Stimulated activated naive B cell treated with anti-CD40 and anti-IgM and Interleukin-4, amounts not matched to agents 10 μg/mL and 1 μg/mL and 100 μg/mL, for 72 hours (primary cell): ENCODE results near the gene MAPT.

ENCODE experiments used
- ATAC-seq, 2 donors: fragments of 150-1000 bp; cut with Tn5 transposase; replicated peaks; 2 replicates each; pipeline ENCODE4 v1.10.0; 2021; ENCODE audit warnings: moderate library complexity in 1 of 2
- DNase-seq: peaks from one replicate; pipeline ENCODE4 v3.0.0; 2021
- H3K27ac Mint-ChIP-seq: one replicate; pipeline ENCODE4 v1.8.0; 2022; ENCODE audit warnings: mild to moderate bottlenecking, mixed read lengths
- H3K27me3 Mint-ChIP-seq, 2 donors: one replicate each; pipeline ENCODE4 v1.8.0; 2022; ENCODE audit warnings: mixed read lengths in 2 of 2
- H3K36me3 Mint-ChIP-seq, 2 donors: one replicate each; pipeline ENCODE4 v1.8.0; 2022; ENCODE audit warnings: mixed read lengths in 2 of 2, mild to moderate bottlenecking in 1 of 2
- H3K4me1 Mint-ChIP-seq, 2 donors: one replicate each; pipeline ENCODE4 v1.8.0; 2022; ENCODE audit warnings: mixed read lengths in 2 of 2, mild to moderate bottlenecking in 1 of 2
- H3K4me3 Mint-ChIP-seq, 2 donors: one replicate each; pipeline ENCODE4 v1.8.0; 2022; ENCODE audit warnings: mild to moderate bottlenecking in 2 of 2, mixed read lengths in 2 of 2, moderate library complexity in 1 of 2
- H3K9me3 Mint-ChIP-seq, 2 donors: one replicate each; pipeline ENCODE4 v1.8.0; 2022; ENCODE audit warnings: mixed read lengths in 2 of 2, mild to moderate bottlenecking in 1 of 2

Gene MAPT

DNA sequence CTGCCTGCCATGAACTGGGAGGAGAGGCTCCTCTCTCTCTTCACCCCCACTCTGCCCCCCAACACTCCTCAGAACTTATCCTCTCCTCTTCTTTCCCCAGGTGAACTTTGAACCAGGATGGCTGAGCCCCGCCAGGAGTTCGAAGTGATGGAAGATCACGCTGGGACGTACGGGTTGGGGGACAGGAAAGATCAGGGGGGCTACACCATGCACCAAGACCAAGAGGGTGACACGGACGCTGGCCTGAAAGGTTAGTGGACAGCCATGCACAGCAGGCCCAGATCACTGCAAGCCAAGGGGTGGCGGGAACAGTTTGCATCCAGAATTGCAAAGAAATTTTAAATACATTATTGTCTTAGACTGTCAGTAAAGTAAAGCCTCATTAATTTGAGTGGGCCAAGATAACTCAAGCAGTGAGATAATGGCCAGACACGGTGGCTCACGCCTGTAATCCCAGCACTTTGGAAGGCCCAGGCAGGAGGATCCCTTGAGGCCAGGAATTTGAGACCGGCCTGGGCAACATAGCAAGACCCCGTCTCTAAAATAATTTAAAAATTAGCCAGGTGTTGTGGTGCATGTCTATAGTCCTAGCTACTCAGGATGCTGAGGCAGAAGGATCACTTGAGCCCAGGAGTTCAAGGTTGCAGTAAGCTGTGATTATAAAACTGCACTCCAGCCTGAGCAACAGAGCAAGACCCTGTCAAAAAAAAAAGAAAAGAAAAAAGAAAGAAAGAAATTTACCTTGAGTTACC, 68.0 kb downstream of the MAPT start:
- Mint-ChIP-seq H3K4me1 (no peaks in the 10 kb centered on the region), H3K27ac (no peak overlapping the region), H3K9me3 (no peaks in the 10 kb centered on the region), H3K4me3 (no peak overlapping the region), H3K36me3 (no peaks in the 10 kb centered on the region), H3K27me3 (peaks cover 23 to 29% of the 10 kb centered on the region in 2 donors)
- ATAC-seq = no peak
- DNase-seq = no peak

DNA sequence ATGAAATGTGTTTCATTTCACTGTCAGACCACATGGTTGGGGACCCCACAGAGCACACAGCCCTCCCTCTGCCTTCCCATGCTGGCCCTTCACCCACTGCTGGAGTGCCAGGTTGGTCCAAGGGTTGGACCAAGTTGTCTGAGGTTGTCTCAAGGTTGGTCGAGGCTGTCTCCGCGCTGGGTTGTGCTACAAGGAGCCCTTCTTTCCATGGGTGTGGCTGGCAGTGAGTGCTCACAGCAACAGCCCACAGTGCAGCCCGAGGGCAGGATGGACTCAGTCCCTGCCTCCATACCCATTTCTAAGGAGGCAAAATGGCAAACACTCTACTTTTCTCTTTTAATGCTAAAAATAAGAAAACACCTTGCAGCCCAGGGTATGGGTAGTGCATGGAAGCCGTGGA, 68.9 kb downstream of the MAPT start:
- Mint-ChIP-seq H3K27ac (no peak overlapping the region), H3K9me3 (no peaks in the 10 kb centered on the region), H3K27me3 (peaks cover 30 to 33% of the 10 kb centered on the region in 2 donors), H3K4me3 (no peak overlapping the region), H3K4me1 (no peaks in the 10 kb centered on the region), H3K36me3 (no peaks in the 10 kb centered on the region)
- no peak for DNase-seq
- no peak for ATAC-seq

DNA sequence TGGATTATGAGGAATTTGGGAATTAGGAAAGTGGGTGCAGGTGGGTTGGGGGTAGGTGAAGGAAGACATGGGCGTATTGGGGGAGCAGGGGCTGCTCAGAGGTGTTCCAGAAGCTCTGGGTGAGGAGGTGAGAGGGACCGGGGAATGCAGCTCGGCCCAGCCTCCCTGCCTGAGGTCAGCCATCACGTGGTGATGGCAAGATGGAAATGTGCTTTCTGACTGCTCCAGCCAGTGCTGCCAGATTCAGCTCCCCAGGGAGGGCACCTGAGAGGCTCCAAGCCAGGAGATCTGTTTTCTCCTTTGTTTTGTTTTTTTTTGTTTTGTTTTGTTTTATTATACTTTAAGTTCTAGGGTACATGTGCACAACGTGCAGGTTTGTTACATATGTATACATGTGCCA, 69.5 kb downstream of the MAPT start:
- H3K27me3 Mint-ChIP-seq = peaks cover 30 to 35% of the 10 kb centered on the region in 2 donors
- H3K27ac Mint-ChIP-seq = no peak overlapping the region
- no peaks in the 10 kb centered on the region for H3K9me3 Mint-ChIP-seq
- no peaks in the 10 kb centered on the region for H3K4me1 Mint-ChIP-seq
- no peak for ATAC-seq
- no peak overlapping the region for H3K4me3 Mint-ChIP-seq
- H3K36me3 Mint-ChIP-seq = no peaks in the 10 kb centered on the region
- no peak for DNase-seq

DNA sequence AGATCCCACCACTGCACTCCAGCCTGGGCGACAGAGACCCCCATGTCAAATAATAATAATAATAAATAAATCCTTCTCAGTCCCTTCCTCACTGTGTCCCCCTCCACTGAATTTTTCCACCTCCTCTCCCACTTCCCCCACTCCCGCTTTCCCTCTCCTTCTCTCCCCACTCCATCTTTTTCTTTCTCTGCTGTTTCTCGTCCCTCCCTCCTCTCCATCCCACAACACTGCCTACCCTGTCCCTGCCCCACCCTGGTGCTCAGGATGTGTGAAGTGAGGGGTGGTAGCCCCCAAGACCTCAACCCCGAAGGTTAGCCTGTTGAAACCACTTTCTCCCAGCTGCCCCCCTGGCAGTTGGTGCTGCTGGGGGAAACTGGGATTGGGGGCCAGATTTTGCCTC, 70.3 kb downstream of the MAPT start:
- Mint-ChIP-seq H3K36me3 (no peaks in the 10 kb centered on the region), H3K4me1 (no peaks in the 10 kb centered on the region), H3K27ac (no peak overlapping the region), H3K27me3 (peaks cover 33 to 42% of the 10 kb centered on the region in 2 donors), H3K9me3 (peaks cover under 1 to 2% of the 10 kb centered on the region in 2 donors), H3K4me3 (no peak overlapping the region)
- DNase-seq (no peak), ATAC-seq (no peak)

DNA sequence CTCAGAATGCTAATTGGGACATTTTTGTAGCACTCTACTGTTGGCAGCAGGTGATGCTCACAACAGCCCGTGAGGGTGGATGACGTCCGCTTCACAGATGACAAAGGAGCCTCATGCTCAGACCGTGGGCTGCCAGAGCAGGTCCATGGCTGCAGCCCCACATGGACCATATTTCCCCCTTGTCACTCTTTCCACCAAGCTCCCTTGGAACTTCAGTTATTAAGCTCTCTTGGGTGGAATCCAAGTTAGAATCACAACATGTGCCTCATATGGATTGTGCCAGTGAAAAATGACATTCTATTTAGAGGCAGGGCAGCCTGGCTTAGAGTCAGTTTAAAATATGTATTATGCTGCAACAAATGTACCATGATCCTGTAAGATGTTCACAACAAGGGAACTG, 71.5 kb downstream of the MAPT start:
- H3K4me1 Mint-ChIP-seq = no peaks in the 10 kb centered on the region
- H3K27ac Mint-ChIP-seq = no peak overlapping the region
- no peak for ATAC-seq
- no peak overlapping the region for H3K4me3 Mint-ChIP-seq
- DNase-seq = no peak
- peaks cover 4% of the 10 kb centered on the region in 2 donors for H3K9me3 Mint-ChIP-seq
- peaks cover 42 to 51% of the 10 kb centered on the region in 2 donors for H3K27me3 Mint-ChIP-seq
- no peaks in the 10 kb centered on the region for H3K36me3 Mint-ChIP-seq

DNA sequence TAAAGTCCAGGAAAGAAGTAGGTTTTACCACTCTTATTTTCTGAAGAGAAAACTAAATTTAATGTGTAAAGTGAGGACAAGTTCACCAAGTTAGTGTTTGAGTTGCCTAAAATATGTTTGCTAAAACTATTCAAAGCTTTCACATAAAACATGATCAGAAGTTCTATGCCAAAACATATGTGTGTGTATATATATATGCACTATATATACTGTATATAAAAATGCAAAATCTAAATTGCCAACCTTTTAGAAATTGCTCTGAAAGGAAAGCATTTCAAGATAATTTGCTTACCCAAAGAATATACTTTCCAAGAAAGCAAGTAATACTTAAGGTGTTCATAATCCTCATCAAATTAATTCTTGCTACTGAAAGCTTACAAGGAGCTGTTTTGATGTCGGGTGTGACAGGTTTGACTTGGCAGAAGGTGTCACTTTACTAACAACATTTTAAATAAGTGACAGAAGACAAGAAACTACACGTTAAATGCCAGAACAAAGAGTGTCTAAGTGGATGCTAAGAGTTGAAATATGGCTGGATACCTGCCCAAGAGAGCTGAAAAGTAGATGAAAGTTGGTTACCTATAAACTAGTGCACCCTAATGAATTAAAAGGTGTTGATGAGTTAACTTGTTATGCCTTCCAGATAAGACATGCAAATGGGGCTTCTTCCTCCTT, 72.4 kb downstream of the MAPT start:
- H3K4me3 Mint-ChIP-seq = no peak overlapping the region
- H3K4me1 Mint-ChIP-seq = no peaks in the 10 kb centered on the region
- no peak overlapping the region for H3K27ac Mint-ChIP-seq
- peaks cover 42 to 51% of the 10 kb centered on the region in 2 donors for H3K27me3 Mint-ChIP-seq
- H3K36me3 Mint-ChIP-seq = no peaks in the 10 kb centered on the region
- ATAC-seq = no peak
- H3K9me3 Mint-ChIP-seq = peaks cover 4% of the 10 kb centered on the region in 2 donors
- DNase-seq = no peak

DNA sequence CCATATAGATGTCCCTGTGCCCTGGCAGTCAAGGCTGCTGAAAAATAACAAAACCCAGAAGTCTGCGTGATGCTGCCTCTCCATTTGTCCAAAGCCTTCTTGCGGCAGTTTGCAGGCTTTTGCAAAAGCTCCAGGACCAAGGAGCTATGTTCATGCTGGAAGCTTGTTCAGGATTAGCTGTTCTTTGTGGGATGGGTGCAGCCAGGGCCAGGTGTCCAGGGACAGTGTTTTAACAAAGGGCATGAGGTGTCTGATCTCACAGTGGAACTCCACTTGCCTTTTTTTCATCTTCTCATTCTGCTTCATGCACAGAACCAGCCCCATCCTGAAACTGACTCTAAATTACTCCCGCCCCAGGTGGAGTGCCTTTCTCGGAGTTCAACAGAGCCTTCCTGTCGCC, 73.0 kb downstream of the MAPT start:
- no peak for DNase-seq
- ATAC-seq = no peak
- Mint-ChIP-seq H3K27ac (no peak overlapping the region), H3K36me3 (no peaks in the 10 kb centered on the region), H3K4me1 (no peaks in the 10 kb centered on the region), H3K27me3 (peaks cover 42 to 51% of the 10 kb centered on the region in 2 donors), H3K4me3 (no peak overlapping the region), H3K9me3 (peaks cover 4 to 5% of the 10 kb centered on the region in 2 donors)

DNA sequence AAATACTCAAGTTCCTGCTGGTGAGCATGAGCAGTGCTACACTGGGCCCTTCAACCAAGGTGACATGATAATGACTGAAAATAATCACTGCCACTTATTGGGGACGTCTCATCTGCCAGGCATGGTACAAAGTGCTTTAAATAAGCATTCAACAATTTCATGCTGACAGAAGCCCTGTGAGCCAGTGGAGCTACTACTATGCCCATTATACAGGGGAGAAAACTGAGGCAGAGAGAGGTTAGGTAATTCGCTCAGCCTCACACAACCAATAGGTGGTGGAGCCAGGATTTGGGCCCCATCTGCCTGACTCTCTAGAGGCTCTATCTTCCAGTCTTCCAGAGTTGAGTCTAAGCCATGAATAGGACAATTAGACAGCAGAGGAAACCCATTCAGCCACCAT, 74.4 kb downstream of the MAPT start:
- no peaks in the 10 kb centered on the region for H3K36me3 Mint-ChIP-seq
- no peak overlapping the region for H3K27ac Mint-ChIP-seq
- H3K27me3 Mint-ChIP-seq = peaks cover 37 to 47% of the 10 kb centered on the region in 2 donors
- DNase-seq = no peak
- peaks cover 4 to 6% of the 10 kb centered on the region in 2 donors for H3K9me3 Mint-ChIP-seq
- no peak overlapping the region for H3K4me3 Mint-ChIP-seq
- no peak for ATAC-seq
- no peaks in the 10 kb centered on the region for H3K4me1 Mint-ChIP-seq

DNA sequence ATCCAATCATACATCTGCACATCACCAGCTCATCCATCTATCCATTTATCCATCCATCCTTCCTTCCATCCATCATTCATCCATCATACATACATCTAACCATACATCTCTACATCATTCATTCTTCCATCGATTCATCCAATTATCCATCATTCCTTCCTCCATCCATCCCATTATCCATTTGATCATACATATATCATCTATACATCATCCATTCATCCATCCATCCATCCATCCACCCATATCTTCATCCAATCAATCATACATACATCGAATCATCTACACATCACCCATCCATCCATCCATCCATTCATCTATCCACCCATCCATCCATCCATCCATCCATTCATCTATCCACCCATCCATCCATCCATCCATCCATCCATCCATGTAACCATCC, 75.4 kb downstream of the MAPT start:
- peaks cover 32 to 43% of the 10 kb centered on the region in 2 donors for H3K27me3 Mint-ChIP-seq
- H3K36me3 Mint-ChIP-seq = no peaks in the 10 kb centered on the region
- H3K27ac Mint-ChIP-seq = no peak overlapping the region
- H3K9me3 Mint-ChIP-seq = peaks cover 4 to 6% of the 10 kb centered on the region in 2 donors
- peaks cover 2 to 9% of the 10 kb centered on the region in 2 donors for H3K4me1 Mint-ChIP-seq
- H3K4me3 Mint-ChIP-seq = no peak overlapping the region
- DNase-seq (no peak), ATAC-seq (no peak)

DNA sequence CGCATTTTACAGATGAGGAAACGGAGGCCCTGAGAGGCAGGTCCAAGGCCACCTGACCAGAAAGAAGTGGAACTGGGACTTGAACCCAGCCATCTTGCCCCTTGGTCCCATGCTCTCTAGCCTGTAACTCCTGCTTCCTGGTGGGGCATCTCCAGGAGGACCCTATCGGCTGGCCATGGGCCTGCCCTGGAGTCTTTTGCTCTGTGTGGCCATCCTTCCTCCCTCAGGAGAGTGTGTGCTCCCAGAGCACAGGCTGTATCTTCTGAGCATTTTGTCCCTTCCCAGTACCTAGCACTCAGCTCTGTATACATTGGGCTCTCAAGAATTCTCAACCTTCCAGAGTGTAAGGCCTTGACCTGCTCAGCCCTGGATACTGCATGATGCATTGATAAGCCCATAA, 76.3 kb downstream of the MAPT start:
- ATAC-seq (no peak), DNase-seq (no peak)
- H3K27me3 Mint-ChIP-seq = peaks cover 29 to 38% of the 10 kb centered on the region in 2 donors
- peaks cover 11 to 19% of the 10 kb centered on the region in 2 donors for H3K4me1 Mint-ChIP-seq
- peaks cover 4 to 6% of the 10 kb centered on the region in 2 donors for H3K9me3 Mint-ChIP-seq
- no peak overlapping the region for H3K27ac Mint-ChIP-seq
- H3K4me3 Mint-ChIP-seq = no peak overlapping the region
- no peaks in the 10 kb centered on the region for H3K36me3 Mint-ChIP-seq

DNA sequence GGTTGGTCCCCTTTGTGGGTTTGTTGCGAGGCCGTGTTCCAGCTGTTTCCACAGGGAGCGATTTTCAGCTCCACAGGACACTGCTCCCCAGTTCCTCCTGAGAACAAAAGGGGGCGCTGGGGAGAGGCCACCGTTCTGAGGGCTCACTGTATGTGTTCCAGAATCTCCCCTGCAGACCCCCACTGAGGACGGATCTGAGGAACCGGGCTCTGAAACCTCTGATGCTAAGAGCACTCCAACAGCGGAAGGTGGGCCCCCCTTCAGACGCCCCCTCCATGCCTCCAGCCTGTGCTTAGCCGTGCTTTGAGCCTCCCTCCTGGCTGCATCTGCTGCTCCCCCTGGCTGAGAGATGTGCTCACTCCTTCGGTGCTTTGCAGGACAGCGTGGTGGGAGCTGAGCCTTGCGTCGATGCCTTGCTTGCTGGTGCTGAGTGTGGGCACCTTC, 77.4 kb downstream of the MAPT start:
- Mint-ChIP-seq H3K27me3 (peaks cover 24 to 32% of the 10 kb centered on the region in 2 donors), H3K4me1 (peaks cover 19 to 29% of the 10 kb centered on the region in 2 donors), H3K4me3 (no peak overlapping the region), H3K36me3 (no peaks in the 10 kb centered on the region), H3K9me3 (peaks cover 4 to 6% of the 10 kb centered on the region in 2 donors), H3K27ac (no peak overlapping the region)
- DNase-seq (no peak), ATAC-seq (no peak)

DNA sequence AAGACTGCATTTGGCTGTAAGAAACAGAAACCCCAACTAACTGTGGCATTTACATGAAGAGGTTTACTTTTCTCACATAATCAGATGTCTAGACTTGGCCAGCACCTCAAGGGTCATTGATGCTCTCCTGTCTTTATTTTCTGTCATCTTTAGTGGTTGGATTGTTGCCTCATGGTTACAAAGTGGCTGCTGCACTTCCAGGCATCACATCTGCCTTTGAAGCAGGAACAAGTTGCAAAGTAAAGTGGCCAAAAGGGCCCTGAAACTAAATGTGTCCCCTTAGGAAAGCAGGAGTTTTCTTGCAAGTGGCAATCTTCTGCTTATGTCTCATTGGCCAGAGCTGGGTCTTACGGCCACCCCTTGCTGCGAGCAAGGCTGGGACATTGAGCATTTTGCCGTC, 78.2 kb downstream of the MAPT start:
- H3K4me1 Mint-ChIP-seq = peaks cover 19 to 29% of the 10 kb centered on the region in 2 donors
- no peak overlapping the region for H3K27ac Mint-ChIP-seq
- H3K27me3 Mint-ChIP-seq = peaks cover 17 to 25% of the 10 kb centered on the region in 2 donors
- H3K4me3 Mint-ChIP-seq = no peak overlapping the region
- DNase-seq (no peak), ATAC-seq (no peak)
- peaks cover 4 to 6% of the 10 kb centered on the region in 2 donors for H3K9me3 Mint-ChIP-seq
- H3K36me3 Mint-ChIP-seq = no peaks in the 10 kb centered on the region

DNA sequence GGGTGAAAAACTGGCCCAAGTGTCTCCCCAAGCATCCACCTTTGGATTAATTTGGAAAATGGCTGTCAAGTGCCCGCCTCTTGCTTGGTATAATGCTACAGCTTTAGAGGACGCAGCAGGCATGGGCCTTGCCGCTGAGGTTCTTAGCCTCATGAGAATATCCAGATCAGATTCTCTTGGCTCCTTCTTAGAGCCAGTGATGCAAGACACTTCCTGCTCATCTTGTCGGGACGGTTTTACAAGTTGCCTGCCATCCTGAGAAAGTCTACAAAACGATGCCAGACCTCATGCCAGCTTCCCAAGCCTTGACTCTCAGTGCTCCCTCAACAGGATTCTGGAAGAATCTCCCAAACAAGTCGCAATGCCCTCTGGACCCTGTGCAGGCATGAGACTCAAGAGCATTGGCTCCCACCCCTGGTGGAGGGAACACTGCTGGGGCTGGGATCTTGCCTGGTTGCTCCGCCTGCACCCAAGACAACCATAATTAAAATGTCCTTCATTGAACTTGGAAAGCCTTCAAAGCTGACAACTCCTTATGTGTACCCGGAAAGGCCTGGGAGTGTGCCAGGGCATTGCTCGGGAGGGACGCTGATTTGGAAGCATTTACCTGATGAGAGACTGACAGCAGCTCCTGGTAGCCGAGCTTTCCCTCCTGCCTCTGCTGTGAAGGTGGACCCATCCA, 78.9 kb downstream of the MAPT start:
- Mint-ChIP-seq H3K4me3 (no peak overlapping the region), H3K36me3 (no peaks in the 10 kb centered on the region), H3K9me3 (peaks cover 4 to 6% of the 10 kb centered on the region in 2 donors), H3K4me1 (peaks cover 19 to 29% of the 10 kb centered on the region in 2 donors), H3K27me3 (peaks cover 11 to 18% of the 10 kb centered on the region in 2 donors), H3K27ac (no peak overlapping the region)
- no peak for DNase-seq
- ATAC-seq = no peak

DNA sequence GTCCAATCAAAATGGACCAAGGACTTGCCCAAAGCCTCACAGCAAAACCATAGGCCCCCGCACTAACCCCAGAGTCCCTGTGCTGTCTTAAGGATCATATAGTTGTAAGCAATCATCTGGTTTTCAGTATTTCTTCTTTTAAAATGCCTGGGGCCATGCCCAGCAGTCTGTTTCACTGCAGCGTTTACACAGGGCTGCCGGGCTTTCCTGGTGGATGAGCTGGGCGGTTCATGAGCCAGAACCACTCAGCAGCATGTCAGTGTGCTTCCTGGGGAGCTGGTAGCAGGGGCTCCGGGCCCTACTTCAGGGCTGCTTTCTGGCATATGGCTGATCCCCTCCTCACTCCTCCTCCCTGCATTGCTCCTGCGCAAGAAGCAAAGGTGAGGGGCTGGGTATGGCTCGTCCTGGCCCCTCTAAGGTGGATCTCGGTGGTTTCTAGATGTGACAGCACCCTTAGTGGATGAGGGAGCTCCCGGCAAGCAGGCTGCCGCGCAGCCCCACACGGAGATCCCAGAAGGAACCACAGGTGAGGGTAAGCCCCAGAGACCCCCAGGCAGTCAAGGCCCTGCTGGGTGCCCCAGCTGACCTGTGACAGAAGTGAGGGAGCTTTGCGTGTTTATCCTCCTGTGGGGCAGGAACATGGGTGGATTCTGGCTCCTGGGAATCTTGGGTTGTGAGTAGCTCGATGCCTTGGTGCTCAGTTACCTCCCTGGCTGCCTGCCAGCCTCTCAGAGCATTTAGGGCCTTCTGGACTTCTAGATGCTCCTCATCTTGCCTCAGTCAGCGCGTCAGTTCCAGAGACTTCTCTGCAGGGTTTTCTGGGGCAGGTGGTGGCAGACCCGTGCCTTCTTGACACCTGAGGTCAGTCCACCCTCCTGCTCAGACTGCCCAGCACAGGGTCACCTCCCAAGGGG, 79.8 kb downstream of the MAPT start:
- Mint-ChIP-seq H3K4me3 (no peak overlapping the region), H3K27me3 (peaks cover 11 to 13% of the 10 kb centered on the region in 2 donors), H3K36me3 (no peaks in the 10 kb centered on the region), H3K27ac (no peak overlapping the region), H3K9me3 (peaks cover 4 to 6% of the 10 kb centered on the region in 2 donors), H3K4me1 (peaks cover 19 to 29% of the 10 kb centered on the region in 2 donors)
- DNase-seq = no peak
- no peak for ATAC-seq
